MG63 (cell line): ENCODE measurements around the gene CABLES1. TPM values are rescaled to one million over a fixed set of nuclear protein-coding genes. Genes with fewer than 3 reads are reported as not detected.

Experiments used
- DNase-seq: peaks from one replicate; pipeline ENCODE4 v3.0.0-alpha.2; 2020
- H3K27me3 ChIP-seq: fragments of 250-450 bp; sonication (Bioruptor Pico); 2 replicates; pipeline ENCODE4 v1.5.1; 2020; ENCODE audit warnings: mild to moderate bottlenecking, moderate library complexity
- H3K36me3 ChIP-seq: fragments of 250-450 bp; sonication (Bioruptor Pico); 2 replicates; pipeline ENCODE4 v1.5.1; 2020; ENCODE audit warnings: mild to moderate bottlenecking, moderate library complexity
- H3K4me3 ChIP-seq: fragments of 250-450 bp; sonication (Bioruptor Pico); 2 replicates; pipeline ENCODE4 v1.5.1; 2020; ENCODE audit warnings: mild to moderate bottlenecking, moderate library complexity
- H3K9me3 ChIP-seq: fragments of 250-450 bp; sonication (Bioruptor Pico); 2 replicates; pipeline ENCODE4 v1.5.1; 2020; ENCODE audit warnings: mild to moderate bottlenecking, moderate library complexity
- total RNA-seq: library from RNA; depleted of rRNA; stranded (reverse); fragments of >200 nt; shearing (Covaris generic); gene quantifications from 2 replicates; pipeline ENCODE4 v1.2.3, GENCODE V29; 2014; ENCODE audit warnings: low replicate concordance

Gene CABLES1
- total RNA-seq, 1 experiment from 2014 or later, result 1.3 TPM

GRCh38 chr18:23248826-23249225 is 113.5 kb downstream of the CABLES1 start:
- Histone ChIP-seq H3K27me3 (no peaks in the 10 kb centered on the region), H3K4me3 (no peak overlapping the region), H3K9me3 (no peaks in the 10 kb centered on the region), H3K36me3 (peaks cover 2% of the 10 kb centered on the region; the same call in 1 of the 2 replicates)
- DNase-seq, result no peak

- Histone ChIP-seq H3K4me3 (no peak overlapping the region), H3K36me3 (peaks cover 2% of the 10 kb centered on the region; the same call in 1 of the 2 replicates), H3K27me3 (no peaks in the 10 kb centered on the region), H3K9me3 (no peaks in the 10 kb centered on the region)
- DNase-seq, result no peak
Measured at GRCh38 chr18:23249348-23249747, 114.1 kb downstream of the CABLES1 start.

- peak; percentile 18 for DNase-seq
- Histone ChIP-seq H3K9me3 (no peaks in the 10 kb centered on the region), H3K4me3 (no peak overlapping the region), H3K27me3 (no peaks in the 10 kb centered on the region), H3K36me3 (peaks cover 4% of the 10 kb centered on the region; the same call in 1 of the 2 replicates)
Measured at GRCh38 chr18:23250893-23251656, 115.8 kb downstream of the CABLES1 start.

- Histone ChIP-seq H3K27me3 (no peaks in the 10 kb centered on the region), H3K36me3 (peaks cover 4% of the 10 kb centered on the region; the same call in 1 of the 2 replicates)
- DNase-seq, result no peak
Measured at GRCh38 chr18:23253630-23254029, 118.3 kb downstream of the CABLES1 start.

GRCh38 chr18:23257137-23257536 is 121.9 kb downstream of the CABLES1 start:
- H3K9me3 ChIP-seq, result no peaks in the 10 kb centered on the region

More at GRCh38 chr18:23253630-23254029, 118.3 kb downstream of the CABLES1 start:
- H3K9me3 ChIP-seq, result no peaks in the 10 kb centered on the region
- H3K4me3 ChIP-seq, result no peak overlapping the region

GRCh38 chr18:23257686-23258565 is 122.6 kb downstream of the CABLES1 start:
- H3K4me3 ChIP-seq, result no peak overlapping the region
- peaks cover 4% of the 10 kb centered on the region; the same call in 1 of the 2 replicates for H3K36me3 ChIP-seq
- H3K27me3 ChIP-seq, result no peaks in the 10 kb centered on the region
- no peaks in the 10 kb centered on the region for H3K9me3 ChIP-seq
- DNase-seq, result peak; percentile 21

More at GRCh38 chr18:23257137-23257536, 121.9 kb downstream of the CABLES1 start:
- peaks cover 4% of the 10 kb centered on the region; the same call in 1 of the 2 replicates for H3K36me3 ChIP-seq
- H3K4me3 ChIP-seq, result no peak overlapping the region
- no peaks in the 10 kb centered on the region for H3K27me3 ChIP-seq
- DNase-seq, result no peak

GRCh38 chr18:23258566-23259469 is 123.5 kb downstream of the CABLES1 start:
- H3K4me3 ChIP-seq, result no peak overlapping the region
- no peaks in the 10 kb centered on the region for H3K27me3 ChIP-seq
- peaks cover 2% of the 10 kb centered on the region; the same call in 1 of the 2 replicates for H3K36me3 ChIP-seq
- DNase-seq, result no peak
- no peaks in the 10 kb centered on the region for H3K9me3 ChIP-seq

- H3K27me3 ChIP-seq, result no peaks in the 10 kb centered on the region
- peaks cover 2% of the 10 kb centered on the region; the same call in 1 of the 2 replicates for H3K36me3 ChIP-seq
- H3K4me3 ChIP-seq, result no peak overlapping the region; the same call in 1 of the 2 replicates
- peak; percentile 89 for DNase-seq
- H3K9me3 ChIP-seq, result no peaks in the 10 kb centered on the region
Measured at GRCh38 chr18:23259701-23260681, 124.7 kb downstream of the CABLES1 start.

GRCh38 chr18:23260926-23261590 is 125.8 kb downstream of the CABLES1 start:
- Histone ChIP-seq H3K27me3 (no peaks in the 10 kb centered on the region), H3K36me3 (no peaks in the 10 kb centered on the region; the same call in 1 of the 2 replicates), H3K9me3 (no peaks in the 10 kb centered on the region), H3K4me3 (no peak overlapping the region)
- DNase-seq, result no peak

- no peak for DNase-seq
- Histone ChIP-seq H3K4me3 (no peak overlapping the region), H3K36me3 (no peaks in the 10 kb centered on the region; the same call in 1 of the 2 replicates), H3K9me3 (no peaks in the 10 kb centered on the region), H3K27me3 (no peaks in the 10 kb centered on the region)
Measured at GRCh38 chr18:23263551-23264235, 128.4 kb downstream of the CABLES1 start.

GRCh38 chr18:23265682-23266399 is 130.6 kb downstream of the CABLES1 start:
- H3K27me3 ChIP-seq, result no peaks in the 10 kb centered on the region
- no peak for DNase-seq
- H3K9me3 ChIP-seq, result peaks cover 10% of the 10 kb centered on the region; the same call in 1 of the 2 replicates
- H3K4me3 ChIP-seq, result no peak overlapping the region
- H3K36me3 ChIP-seq, result no peaks in the 10 kb centered on the region

- no peak overlapping the region for H3K4me3 ChIP-seq
- peaks cover 10% of the 10 kb centered on the region; the same call in 1 of the 2 replicates for H3K9me3 ChIP-seq
- no peak for DNase-seq
- H3K36me3 ChIP-seq, result no peaks in the 10 kb centered on the region
- H3K27me3 ChIP-seq, result no peaks in the 10 kb centered on the region
Measured at GRCh38 chr18:23266717-23267446, 131.6 kb downstream of the CABLES1 start.

GRCh38 chr18:23267447-23267776 is 132.1 kb downstream of the CABLES1 start:
- DNase-seq, result no peak

More at GRCh38 chr18:23267447-23267776, 132.1 kb downstream of the CABLES1 start:
- no peaks in the 10 kb centered on the region for H3K36me3 ChIP-seq
- no peak overlapping the region for H3K4me3 ChIP-seq
- H3K9me3 ChIP-seq, result peaks cover 10% of the 10 kb centered on the region; the same call in 1 of the 2 replicates
- H3K27me3 ChIP-seq, result no peaks in the 10 kb centered on the region
